Hepatocyte (in vitro differentiated cells): ENCODE measurements around the gene C11orf91. TPM values are rescaled to one million over a fixed set of nuclear protein-coding genes. Genes with fewer than 3 reads are reported as not detected.

Source experiments
- DNase-seq: peaks from one replicate; pipeline ENCODE4 v3.0.0-alpha.2; 2016; ENCODE audit warnings: low spot score
- H2AFZ ChIP-seq: fragments of 200-600 bp; sonication (generic); 2 replicates; pipeline ENCODE4 v1.6.0; 2016; ENCODE audit warnings: antibody characterized with exemption, mild to moderate bottlenecking
- H3K27ac ChIP-seq: fragments of 200-600 bp; sonication (generic); 2 replicates; pipeline ENCODE4 v1.5.1; 2016; ENCODE audit warnings: mild to moderate bottlenecking
- H3K27me3 ChIP-seq: fragments of 200-600 bp; sonication (generic); 2 replicates; pipeline ENCODE4 v1.6.1; 2016
- H3K36me3 ChIP-seq: fragments of 200-600 bp; sonication (generic); replicated peaks from 2 replicates; pipeline ENCODE4 v1.5.1; 2016; ENCODE audit warnings: low read depth; ENCODE audit not compliant: insufficient read depth
- H3K4me1 ChIP-seq: fragments of 200-600 bp; sonication (generic); 2 replicates; pipeline ENCODE4 v1.5.1; 2016; ENCODE audit warnings: mild to moderate bottlenecking, moderate library complexity; ENCODE audit not compliant: insufficient read depth
- H3K4me2 ChIP-seq: fragments of 200-600 bp; sonication (generic); 2 replicates; pipeline ENCODE4 v1.6.0; 2016
- H3K4me3 ChIP-seq: fragments of 200-600 bp; sonication (generic); 2 replicates; pipeline ENCODE4 v1.5.1; 2016; ENCODE audit warnings: mild to moderate bottlenecking
- H3K79me2 ChIP-seq: fragments of 200-600 bp; sonication (generic); 2 replicates; pipeline ENCODE4 v1.6.0; 2017; ENCODE audit warnings: mild to moderate bottlenecking
- H3K9me2 ChIP-seq: fragments of 200-600 bp; sonication (generic); replicated peaks from 2 replicates; pipeline ENCODE4 v1.6.0; 2017; ENCODE audit warnings: mild to moderate bottlenecking; ENCODE audit not compliant: insufficient read depth
- H3K9me3 ChIP-seq: fragments of 200-600 bp; sonication (generic); 2 replicates; pipeline ENCODE4 v1.5.1; 2016; ENCODE audit warnings: low read depth, mild to moderate bottlenecking
- H4K20me1 ChIP-seq: fragments of 200-600 bp; sonication (generic); 2 replicates; pipeline ENCODE4 v1.6.0; 2016; ENCODE audit warnings: mild to moderate bottlenecking; ENCODE audit not compliant: insufficient read depth, poor library complexity, severe bottlenecking
- EZH2 ChIP-seq: fragments of 200-600 bp; sonication (generic); IDR thresholded peaks from 2 replicates; pipeline ENCODE4 v1.6.1; 2016; ENCODE audit warnings: antibody characterized with exemption, mild to moderate bottlenecking, borderline replicate concordance
- EZH2phosphoT487 ChIP-seq: fragments of 200-600 bp; sonication (generic); IDR thresholded peaks from one replicate; pipeline ENCODE4 v1.6.1; 2018; ENCODE audit warnings: antibody characterized with exemption, mild to moderate bottlenecking, low read depth, moderate library complexity; ENCODE audit not compliant: unreplicated experiment, severe bottlenecking
- WGBS: methylation state at CpG from one replicate; pipeline ENCODE4 v1.1.6; 2016; ENCODE audit warnings: low lambda C conversion rate; ENCODE audit errors: missing lambda C conversion rate; 5-methylcytosine and 5-hydroxymethylcytosine counted together
- polyA plus RNA-seq: library from polyadenylated mRNA; unstranded; fragments of >200 nt; fragmentation: Nextera tagmentation; extraction: Ambion mirVana; gene quantifications from 2 replicates; pipeline ENCODE4 v1.2.1, GENCODE V29; 2016
- total RNA-seq: library from RNA; depleted of rRNA; stranded (reverse); fragments of >200 nt; gene quantifications from 2 replicates; pipeline ENCODE4 v1.2.3, GENCODE V29; 2014
- TF ChIP-seq, protein P1 (sequence below): fragments of 200-600 bp; sonication (generic); IDR thresholded peaks from 2 replicates; pipeline ENCODE4 v1.5.1; 2016; ENCODE audit warnings: antibody characterized with exemption, mild to moderate bottlenecking; ENCODE audit not compliant: poor library complexity

C11orf91 gene
- total and polyA plus RNA-seq, 2 experiments from 2014 or later: not detected

GRCh38 chr11:33704240-33705002, 3.8 kb upstream of the C11orf91 start:
- no peak overlapping the region for H3K4me3 ChIP-seq
- no peaks in the 10 kb centered on the region for H3K36me3 ChIP-seq
- DNase-seq: no peak
- peaks cover 32% of the 10 kb centered on the region for H3K4me1 ChIP-seq
- H3K9me2 ChIP-seq: no peaks in the 10 kb centered on the region
- 85% methylated on average over 7 of the region's 7 CpGs for WGBS
- H4K20me1 ChIP-seq: no peaks in the 10 kb centered on the region
- no peak for TF ChIP-seq EZH2phosphoT487
- no peak for TF ChIP-seq EZH2
- TF ChIP-seq, protein P1, sequence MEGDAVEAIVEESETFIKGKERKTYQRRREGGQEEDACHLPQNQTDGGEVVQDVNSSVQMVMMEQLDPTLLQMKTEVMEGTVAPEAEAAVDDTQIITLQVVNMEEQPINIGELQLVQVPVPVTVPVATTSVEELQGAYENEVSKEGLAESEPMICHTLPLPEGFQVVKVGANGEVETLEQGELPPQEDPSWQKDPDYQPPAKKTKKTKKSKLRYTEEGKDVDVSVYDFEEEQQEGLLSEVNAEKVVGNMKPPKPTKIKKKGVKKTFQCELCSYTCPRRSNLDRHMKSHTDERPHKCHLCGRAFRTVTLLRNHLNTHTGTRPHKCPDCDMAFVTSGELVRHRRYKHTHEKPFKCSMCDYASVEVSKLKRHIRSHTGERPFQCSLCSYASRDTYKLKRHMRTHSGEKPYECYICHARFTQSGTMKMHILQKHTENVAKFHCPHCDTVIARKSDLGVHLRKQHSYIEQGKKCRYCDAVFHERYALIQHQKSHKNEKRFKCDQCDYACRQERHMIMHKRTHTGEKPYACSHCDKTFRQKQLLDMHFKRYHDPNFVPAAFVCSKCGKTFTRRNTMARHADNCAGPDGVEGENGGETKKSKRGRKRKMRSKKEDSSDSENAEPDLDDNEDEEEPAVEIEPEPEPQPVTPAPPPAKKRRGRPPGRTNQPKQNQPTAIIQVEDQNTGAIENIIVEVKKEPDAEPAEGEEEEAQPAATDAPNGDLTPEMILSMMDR: no peak
- H3K27ac ChIP-seq: peak overlapping the region; percentile 86
- H3K4me2 ChIP-seq: no peak overlapping the region
- H3K9me3 ChIP-seq: no peaks in the 10 kb centered on the region
- no peaks in the 10 kb centered on the region for H3K79me2 ChIP-seq
- H3K27me3 ChIP-seq: no peaks in the 10 kb centered on the region
- no peak overlapping the region for H2AFZ ChIP-seq

- H3K9me2 ChIP-seq: no peaks in the 10 kb centered on the region
- TF ChIP-seq EZH2phosphoT487: no peak
- no peak for TF ChIP-seq EZH2
- TF ChIP-seq, protein P1: no peak
- no peak for DNase-seq
- H3K79me2 ChIP-seq: no peaks in the 10 kb centered on the region
- H3K27ac ChIP-seq: peak overlapping the region; percentile 86
- no peak overlapping the region for H3K4me2 ChIP-seq
- no peaks in the 10 kb centered on the region for H3K27me3 ChIP-seq
- no peak overlapping the region for H2AFZ ChIP-seq
- H3K4me1 ChIP-seq: peaks cover 37% of the 10 kb centered on the region
- no peaks in the 10 kb centered on the region for H3K36me3 ChIP-seq
- no peaks in the 10 kb centered on the region for H4K20me1 ChIP-seq
- H3K4me3 ChIP-seq: no peak overlapping the region
- no peaks in the 10 kb centered on the region for H3K9me3 ChIP-seq
- 69% methylated on average over 4 of the region's 4 CpGs for WGBS
These were observed 3.2 kb upstream of the C11orf91 start for GRCh38 chr11:33703788-33704187.

- Histone ChIP-seq H3K79me2 (no peaks in the 10 kb centered on the region), H3K9me2 (no peaks in the 10 kb centered on the region), H4K20me1 (no peaks in the 10 kb centered on the region), H3K36me3 (no peaks in the 10 kb centered on the region), H3K9me3 (no peaks in the 10 kb centered on the region), H3K4me1 (peaks cover 38% of the 10 kb centered on the region), H3K27me3 (no peaks in the 10 kb centered on the region), H3K4me2 (no peak overlapping the region), H3K4me3 (no peak overlapping the region), H2AFZ (no peak overlapping the region), H3K27ac (peak overlapping the region; percentile 90)
- TF ChIP-seq, protein P1: no peak
- TF ChIP-seq EZH2phosphoT487 (no peak), EZH2 (no peak)
- WGBS: 68% methylated on average over 5 of the region's 5 CpGs
- peak; percentile 69 for DNase-seq
These were observed 2.6 kb upstream of the C11orf91 start for GRCh38 chr11:33703234-33703633.
